Smooth muscle cell (in vitro differentiated cells): Measurements from ENCODE around the gene UTF1. TPM values are rescaled to one million over a fixed set of nuclear protein-coding genes. Genes with fewer than 3 reads are reported as not detected.

Experiments
- DNase-seq: peaks from one replicate; lab custom pipeline; 2025; ENCODE audit not compliant: unreplicated experiment; lab: John Stamatoyannopoulos, UW
- H2AFZ ChIP-seq: fragments of 200-600 bp; sonication (generic); 2 replicates; pipeline ENCODE4 v1.6.0; 2016; ENCODE audit warnings: antibody characterized with exemption, low read depth, mild to moderate bottlenecking
- H3F3A ChIP-seq: fragments of 200-600 bp; sonication (generic); 2 replicates; pipeline ENCODE4 v1.6.0; 2017; ENCODE audit warnings: antibody characterized with exemption, low read depth
- H3K27ac ChIP-seq: fragments of 200-600 bp; sonication (generic); 2 replicates; pipeline ENCODE4 v1.5.1; 2016; ENCODE audit warnings: low read depth, mild to moderate bottlenecking
- H3K27me3 ChIP-seq: fragments of 200-600 bp; sonication (generic); 2 replicates; pipeline ENCODE4 v1.6.1; 2016; ENCODE audit warnings: low read depth, mild to moderate bottlenecking
- H3K36me3 ChIP-seq: fragments of 200-600 bp; sonication (generic); 2 replicates; pipeline ENCODE4 v1.5.1; 2016; ENCODE audit warnings: low read depth
- H3K4me1 ChIP-seq: fragments of 200-600 bp; sonication (generic); 2 replicates; pipeline ENCODE4 v1.5.1; 2016; ENCODE audit warnings: low read depth
- H3K4me2 ChIP-seq: fragments of 200-600 bp; sonication (generic); 2 replicates; pipeline ENCODE4 v1.6.0; 2016; ENCODE audit warnings: mild to moderate bottlenecking
- H3K4me3 ChIP-seq: fragments of 200-600 bp; sonication (generic); 2 replicates; pipeline ENCODE4 v1.5.1; 2016; ENCODE audit warnings: mild to moderate bottlenecking
- H3K79me2 ChIP-seq: fragments of 200-600 bp; sonication (generic); 2 replicates; pipeline ENCODE4 v1.6.0; 2016; ENCODE audit warnings: low read depth, mild to moderate bottlenecking
- H3K9ac ChIP-seq: fragments of 200-600 bp; sonication (generic); 2 replicates; pipeline ENCODE4 v1.6.0; 2016; ENCODE audit warnings: low read depth
- H3K9me3 ChIP-seq: fragments of 200-600 bp; sonication (generic); replicated peaks from 2 replicates; pipeline ENCODE4 v1.5.1; 2016; ENCODE audit warnings: low read depth
- H4K20me1 ChIP-seq: fragments of 200-600 bp; sonication (generic); 2 replicates; pipeline ENCODE4 v1.6.0; 2016; ENCODE audit warnings: low read depth
- WGBS: methylation state at CpG from one replicate; pipeline ENCODE4 v1.1.7; 2016; ENCODE audit warnings: low lambda C conversion rate; 5-methylcytosine and 5-hydroxymethylcytosine counted together
- polyA plus RNA-seq: library from polyadenylated mRNA; unstranded; fragments of >200 nt; fragmentation: Nextera tagmentation; extraction: Ambion mirVana; gene quantifications from 2 replicates; pipeline ENCODE4 v1.2.1, GENCODE V29; 2016
- total RNA-seq: library from RNA; depleted of rRNA; stranded (reverse); fragments of >200 nt; gene quantifications from 2 replicates; pipeline ENCODE4 v1.2.3, GENCODE V29; 2014
- TF ChIP-seq, protein P1 (sequence below): fragments of 200-600 bp; sonication (generic); IDR thresholded peaks from 2 replicates; pipeline ENCODE4 v1.5.1; 2017; ENCODE audit warnings: borderline replicate concordance, mild to moderate bottlenecking, antibody characterized with exemption; ENCODE audit not compliant: insufficient read depth, poor library complexity, severe bottlenecking

UTF1 gene
- total and polyA plus RNA-seq, 2 experiments from 2014 or later: not detected

- 77% methylated on average over 12 of the region's 12 CpGs for WGBS
- peak overlapping the region; percentile 48 for H3K4me2 ChIP-seq
- no peaks in the 10 kb centered on the region for H3K27me3 ChIP-seq
- peak overlapping the region; percentile 75 for H3K27ac ChIP-seq
- TF ChIP-seq, protein P1, sequence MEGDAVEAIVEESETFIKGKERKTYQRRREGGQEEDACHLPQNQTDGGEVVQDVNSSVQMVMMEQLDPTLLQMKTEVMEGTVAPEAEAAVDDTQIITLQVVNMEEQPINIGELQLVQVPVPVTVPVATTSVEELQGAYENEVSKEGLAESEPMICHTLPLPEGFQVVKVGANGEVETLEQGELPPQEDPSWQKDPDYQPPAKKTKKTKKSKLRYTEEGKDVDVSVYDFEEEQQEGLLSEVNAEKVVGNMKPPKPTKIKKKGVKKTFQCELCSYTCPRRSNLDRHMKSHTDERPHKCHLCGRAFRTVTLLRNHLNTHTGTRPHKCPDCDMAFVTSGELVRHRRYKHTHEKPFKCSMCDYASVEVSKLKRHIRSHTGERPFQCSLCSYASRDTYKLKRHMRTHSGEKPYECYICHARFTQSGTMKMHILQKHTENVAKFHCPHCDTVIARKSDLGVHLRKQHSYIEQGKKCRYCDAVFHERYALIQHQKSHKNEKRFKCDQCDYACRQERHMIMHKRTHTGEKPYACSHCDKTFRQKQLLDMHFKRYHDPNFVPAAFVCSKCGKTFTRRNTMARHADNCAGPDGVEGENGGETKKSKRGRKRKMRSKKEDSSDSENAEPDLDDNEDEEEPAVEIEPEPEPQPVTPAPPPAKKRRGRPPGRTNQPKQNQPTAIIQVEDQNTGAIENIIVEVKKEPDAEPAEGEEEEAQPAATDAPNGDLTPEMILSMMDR: no peak
- no peaks in the 10 kb centered on the region for H3K36me3 ChIP-seq
- H3K9ac ChIP-seq: peak overlapping the region; percentile 32
- no peaks in the 10 kb centered on the region for H3K9me3 ChIP-seq
- H3K4me3 ChIP-seq: no peak overlapping the region
- no peaks in the 10 kb centered on the region for H4K20me1 ChIP-seq
- no peak overlapping the region for H2AFZ ChIP-seq
- no peak for DNase-seq
- peaks cover 24% of the 10 kb centered on the region for H3K4me1 ChIP-seq
- H3K79me2 ChIP-seq: no peaks in the 10 kb centered on the region
- H3F3A ChIP-seq: no peaks in the 10 kb centered on the region
Measured at GRCh38 chr10:133259602-133259989, 29.6 kb downstream of the UTF1 start.

GRCh38 chr10:133260895-133261725 lies 31.1 kb downstream of the UTF1 start:
- Histone ChIP-seq H3K27ac (peak overlapping the region; percentile 31), H3K27me3 (no peaks in the 10 kb centered on the region), H3K4me1 (peaks cover 24% of the 10 kb centered on the region), H3K4me3 (peak overlapping the region; percentile 74), H3K9me3 (no peaks in the 10 kb centered on the region), H2AFZ (no peak overlapping the region), H3K9ac (peak overlapping the region; percentile 70), H4K20me1 (no peaks in the 10 kb centered on the region), H3K79me2 (no peaks in the 10 kb centered on the region), H3F3A (no peaks in the 10 kb centered on the region), H3K4me2 (peak overlapping the region; percentile 96), H3K36me3 (no peaks in the 10 kb centered on the region)
- 36% methylated on average over 46 of the region's 50 CpGs for WGBS
- TF ChIP-seq, protein P1: no peak
- no peak for DNase-seq

GRCh38 chr10:133261726-133262325 lies 31.8 kb downstream of the UTF1 start:
- no peaks in the 10 kb centered on the region for H3K79me2 ChIP-seq
- H3F3A ChIP-seq: no peaks in the 10 kb centered on the region
- H3K36me3 ChIP-seq: no peaks in the 10 kb centered on the region
- WGBS: 3% methylated on average over 7 of the region's 79 CpGs
- H3K27me3 ChIP-seq: no peaks in the 10 kb centered on the region
- H3K4me2 ChIP-seq: peak overlapping the region; percentile 96
- no peaks in the 10 kb centered on the region for H3K9me3 ChIP-seq
- peak overlapping the region; percentile 70 for H3K9ac ChIP-seq
- peak overlapping the region; percentile 31 for H3K27ac ChIP-seq
- TF ChIP-seq, protein P1: no peak
- H3K4me3 ChIP-seq: peak overlapping the region; percentile 74
- peak; percentile 56 for DNase-seq
- H4K20me1 ChIP-seq: no peaks in the 10 kb centered on the region
- peaks cover 24% of the 10 kb centered on the region for H3K4me1 ChIP-seq
- peak overlapping the region; percentile 49 for H2AFZ ChIP-seq
